ENCODE results near the gene QPRT.

Gene QPRT

DNA sequence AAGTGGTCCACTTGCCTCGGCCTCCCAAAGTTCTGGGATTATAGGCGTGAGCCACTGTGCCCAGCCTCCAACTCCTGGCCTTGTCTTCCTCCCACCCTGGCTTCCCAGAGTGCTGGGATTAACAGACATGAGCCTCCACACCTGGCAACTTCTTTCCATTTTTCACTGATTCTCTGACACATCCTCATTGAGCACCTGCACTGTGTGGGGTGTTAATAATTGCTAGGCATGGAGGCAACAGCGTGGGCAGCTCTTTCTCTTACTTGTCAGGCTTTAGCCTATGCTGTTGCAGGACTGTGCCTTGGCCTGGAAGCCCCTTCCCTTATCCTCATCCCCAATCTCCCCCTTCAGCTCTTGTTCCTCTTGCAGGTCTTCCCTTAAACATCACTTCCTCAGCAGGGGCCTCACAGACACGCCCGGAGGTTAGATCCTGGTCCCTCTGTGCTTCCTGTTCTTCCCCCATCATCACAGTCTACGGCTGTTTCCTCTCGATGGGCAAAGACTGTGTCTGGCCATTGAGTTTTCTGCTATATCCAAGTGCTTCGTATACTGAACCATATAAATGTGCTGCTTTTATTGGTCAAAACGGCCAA, 7.9 kb downstream of the QPRT start:
- no peaks in the 10 kb centered on the region for H3K9me3 ChIP-seq (ENCODE audit: control insufficient read depth, insufficient read depth, low read depth, low read length)
- POLR2A ChIA-PET: no interaction called here
- TF ChIP-seq ZBTB48 (tag by site-specific recombination; IDR thresholded peaks at IDR 0.05) (no peak), ZNF19 (tag by site-specific recombination; IDR thresholded peaks at IDR 0.05; ENCODE audit: low read depth) (no peak), ZNF518A (tag by site-specific recombination; conservative IDR thresholded peaks at IDR 0.05; ENCODE audit: low read depth) (no peak), ZNF488 (tag by site-specific recombination; IDR thresholded peaks at IDR 0.05) (no peak), ZNF792 (tag by site-specific recombination; IDR thresholded peaks at IDR 0.05) (no peak), ZNF830 (tag by site-specific recombination; IDR thresholded peaks at IDR 0.05; ENCODE audit: low read depth) (no peak), ZNF280C (tag by site-specific recombination; IDR thresholded peaks at IDR 0.05) (no peak)
- CTCF ChIA-PET: interaction anchor here (1.5 to 2.0 kb wide), 2 partner anchors 11 to 14 kb away, joined by 5 to 8 read pairs; no protein-coding TSS in a partner anchor
- H3K4me3 ChIP-seq (ENCODE audit: low read depth, low read length): no peak overlapping the region
- H3K4me1 ChIP-seq (ENCODE audit: control insufficient read depth, insufficient read depth, low read length): no peaks in the 10 kb centered on the region
- H3K27ac ChIP-seq (ENCODE audit: extremely low read depth, low read depth, low read length): no peak overlapping the region
- peaks cover 0 to 4% of the 10 kb centered on the region in 2 experiments; a peak in 2 of 3 replicates for H3K36me3 ChIP-seq (ENCODE audit: control insufficient read depth in 2 of 2, insufficient read depth in 1 of 2, low read length in 2 of 2)

DNA sequence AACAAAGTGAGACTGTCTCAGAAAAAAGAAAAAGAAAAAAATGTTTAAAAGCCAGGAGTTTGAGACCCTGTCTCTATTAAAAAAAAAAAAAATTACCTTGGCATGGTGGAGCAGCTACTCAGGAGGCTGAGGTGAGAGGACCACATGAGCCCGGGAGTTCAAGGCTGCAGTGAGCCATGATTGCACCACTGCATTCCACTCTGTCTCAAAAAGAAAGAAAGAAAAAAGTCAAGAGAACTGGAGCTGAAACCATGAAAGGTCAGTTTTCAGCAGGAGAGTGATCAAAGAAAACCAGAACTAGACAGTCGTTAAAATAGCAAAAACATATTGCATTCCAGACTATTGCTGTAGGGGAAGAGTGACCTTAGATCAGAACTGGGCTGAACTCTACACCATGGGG, 8.8 kb downstream of the QPRT start:
- ChIA-PET POLR2A (no interaction called here), CTCF (interaction anchor here (0.6 to 2.0 kb wide), 4 partner anchors 12 to 246 kb away, joined by 5 to 8 read pairs (median 6); no protein-coding TSS in a partner anchor)
- H3K4me1 ChIP-seq (ENCODE audit: control insufficient read depth, insufficient read depth, low read length): no peaks in the 10 kb centered on the region
- H3K27ac ChIP-seq (ENCODE audit: extremely low read depth, low read depth, low read length): no peak overlapping the region
- H3K36me3 ChIP-seq (ENCODE audit: control insufficient read depth in 2 of 2, insufficient read depth in 1 of 2, low read length in 2 of 2): peaks cover 0 to 4% of the 10 kb centered on the region in 2 experiments; a peak in 2 of 3 replicates
- no peak for TF ChIP-seq ZNF488 (tag by site-specific recombination; IDR thresholded peaks at IDR 0.05)
- no peak for TF ChIP-seq ZNF391 (tag by site-specific recombination; IDR thresholded peaks at IDR 0.05; ENCODE audit: borderline replicate concordance, low read depth)
- TF ChIP-seq, protein P1, sequence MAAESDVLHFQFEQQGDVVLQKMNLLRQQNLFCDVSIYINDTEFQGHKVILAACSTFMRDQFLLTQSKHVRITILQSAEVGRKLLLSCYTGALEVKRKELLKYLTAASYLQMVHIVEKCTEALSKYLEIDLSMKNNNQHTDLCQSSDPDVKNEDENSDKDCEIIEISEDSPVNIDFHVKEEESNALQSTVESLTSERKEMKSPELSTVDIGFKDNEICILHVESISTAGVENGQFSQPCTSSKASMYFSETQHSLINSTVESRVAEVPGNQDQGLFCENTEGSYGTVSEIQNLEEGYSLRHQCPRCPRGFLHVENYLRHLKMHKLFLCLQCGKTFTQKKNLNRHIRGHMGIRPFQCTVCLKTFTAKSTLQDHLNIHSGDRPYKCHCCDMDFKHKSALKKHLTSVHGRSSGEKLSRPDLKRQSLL (tag by site-specific recombination; IDR thresholded peaks at IDR 0.05): no peak
- TF ChIP-seq ZNF548 (tag by site-specific recombination; IDR thresholded peaks at IDR 0.05): no peak
- H3K9me3 ChIP-seq (ENCODE audit: control insufficient read depth, insufficient read depth, low read depth, low read length): no peaks in the 10 kb centered on the region
- H3K4me3 ChIP-seq (ENCODE audit: low read depth, low read length): no peak overlapping the region
